Gastroesophageal sphincter (tissue), 4 donors: Measurements from ENCODE around the gene VSIG10. TPM values are rescaled to one million over a fixed set of nuclear protein-coding genes. Genes with fewer than 3 reads are reported as not detected.
A peak's percentile ranks its signal among the peaks of the same experiment; 100 is the strongest.

ENCODE experiments used
- ATAC-seq: fragments of 150-250 bp; one replicate; pipeline ENCODE4 v1.9.1; 2016; ENCODE audit warnings: mild to moderate bottlenecking, moderate library complexity
- H3K27ac ChIP-seq, 4 donors: fragments of 200-600 bp; sonication (generic) in 3 of 4; 1 replicate in 3 of 4; 2 replicates in 1 of 4; pipeline ENCODE4 v1.5.1; 2016 to 2019
- H3K27me3 ChIP-seq: fragments of 200-600 bp; sonication (generic); one replicate; pipeline ENCODE4 v1.5.1; 2019
- H3K36me3 ChIP-seq, 2 donors: fragments of 200-600 bp; sonication (generic); one replicate each; pipeline ENCODE4 v1.5.1; 2019; ENCODE audit warnings: control low read depth in 1 of 2
- H3K4me1 ChIP-seq, 3 donors: fragments of 200-600 bp; sonication (generic); 1 replicate in 2 of 3; 2 replicates in 1 of 3; pipeline ENCODE4 v1.5.1; 2016 to 2019; ENCODE audit warnings: control low read depth in 2 of 3
- H3K4me3 ChIP-seq, 2 donors: fragments of 200-600 bp; sonication (generic); one replicate each; pipeline ENCODE4 v1.5.1; 2019; ENCODE audit warnings: mild to moderate bottlenecking in 1 of 2, moderate library complexity in 1 of 2
- H3K9me3 ChIP-seq, 3 donors: fragments of 200-600 bp; sonication (generic); one replicate each; pipeline ENCODE4 v1.5.1; 2017 to 2019; ENCODE audit warnings: control low read depth in 2 of 3
- EP300 ChIP-seq: sonication (generic); formaldehyde crosslinking; IDR thresholded peaks from one replicate; pipeline ENCODE4 v1.6.1; 2017; ENCODE audit warnings: antibody characterized with exemption, mild to moderate bottlenecking
- POLR2A ChIP-seq, 2 donors: fragments of 450-650 bp; IDR thresholded peaks; one replicate each; pipeline ENCODE4 v1.6.1; 2017; ENCODE audit warnings: antibody characterized with exemption in 2 of 2, mild to moderate bottlenecking in 2 of 2, moderate library complexity in 1 of 2
- POLR2AphosphoS5 ChIP-seq: sonication (generic); formaldehyde crosslinking; IDR thresholded peaks from one replicate; pipeline ENCODE4 v1.6.1; 2017; ENCODE audit warnings: antibody characterized with exemption
- WGBS, 2 donors: methylation state at CpG; one replicate each; pipeline ENCODE4 v1.1.5; 2018; ENCODE audit warnings: low coverage in 1 of 2; 5-methylcytosine and 5-hydroxymethylcytosine counted together
- total RNA-seq, 4 donors: library from RNA; depleted of rRNA; stranded (reverse); fragments of >200 nt; gene quantifications; one replicate each; pipeline ENCODE4 v1.1.0, GENCODE V29; 2016
- TF ChIP-seq, protein P1 (sequence below), 4 experiments: fragments of 200-600 bp in 2 of 4; fragments of 450-650 bp in 2 of 4; sonication (generic) in 1 of 4; IDR thresholded peaks; one replicate each; pipeline ENCODE4 v1.5.1; 2017 to 2019; ENCODE audit warnings: antibody characterized with exemption in 4 of 4, mild to moderate bottlenecking in 2 of 4, moderate library complexity in 2 of 4

The VSIG10 gene
- total RNA-seq, 4 donors from 2014 or later = 14.7 to 24.6 (median 17.6) TPM

- H3K36me3 ChIP-seq = no peaks in the 10 kb centered on the region
- peak; percentile 67 for ATAC-seq
- H3K9me3 ChIP-seq = no peaks in the 10 kb centered on the region
- peaks cover 0 to 60% (median 4%) of the 10 kb centered on the region in 3 donors for H3K4me1 ChIP-seq
- TF ChIP-seq POLR2AphosphoS5 = no peak
- TF ChIP-seq, protein P1, sequence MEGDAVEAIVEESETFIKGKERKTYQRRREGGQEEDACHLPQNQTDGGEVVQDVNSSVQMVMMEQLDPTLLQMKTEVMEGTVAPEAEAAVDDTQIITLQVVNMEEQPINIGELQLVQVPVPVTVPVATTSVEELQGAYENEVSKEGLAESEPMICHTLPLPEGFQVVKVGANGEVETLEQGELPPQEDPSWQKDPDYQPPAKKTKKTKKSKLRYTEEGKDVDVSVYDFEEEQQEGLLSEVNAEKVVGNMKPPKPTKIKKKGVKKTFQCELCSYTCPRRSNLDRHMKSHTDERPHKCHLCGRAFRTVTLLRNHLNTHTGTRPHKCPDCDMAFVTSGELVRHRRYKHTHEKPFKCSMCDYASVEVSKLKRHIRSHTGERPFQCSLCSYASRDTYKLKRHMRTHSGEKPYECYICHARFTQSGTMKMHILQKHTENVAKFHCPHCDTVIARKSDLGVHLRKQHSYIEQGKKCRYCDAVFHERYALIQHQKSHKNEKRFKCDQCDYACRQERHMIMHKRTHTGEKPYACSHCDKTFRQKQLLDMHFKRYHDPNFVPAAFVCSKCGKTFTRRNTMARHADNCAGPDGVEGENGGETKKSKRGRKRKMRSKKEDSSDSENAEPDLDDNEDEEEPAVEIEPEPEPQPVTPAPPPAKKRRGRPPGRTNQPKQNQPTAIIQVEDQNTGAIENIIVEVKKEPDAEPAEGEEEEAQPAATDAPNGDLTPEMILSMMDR (IDR thresholded peaks at IDR 0.05) = no peak
- no peak for TF ChIP-seq POLR2A (IDR thresholded peaks at IDR 0.05)
- no peak for TF ChIP-seq EP300
- H3K27ac ChIP-seq = peak within 1 kb of the TSS; percentile 94 to 99 (median 97)
- H3K27me3 ChIP-seq = no peaks in the 10 kb centered on the region
- WGBS, 2 donors = 1% methylated on average over 18 to 35 of the region's 76 CpGs
- peak within 1 kb of the TSS; percentile 85 to 95 for H3K4me3 ChIP-seq
These were observed 42.6 kb downstream of the VSIG10 start, which contains the start of gene WSB2 for GRCh38 chr12:118061011-118061872. WSB2 (minus strand) TSS chr12:118061179; CDS start chr12:118061048, 131 bp downstream.

DNA sequence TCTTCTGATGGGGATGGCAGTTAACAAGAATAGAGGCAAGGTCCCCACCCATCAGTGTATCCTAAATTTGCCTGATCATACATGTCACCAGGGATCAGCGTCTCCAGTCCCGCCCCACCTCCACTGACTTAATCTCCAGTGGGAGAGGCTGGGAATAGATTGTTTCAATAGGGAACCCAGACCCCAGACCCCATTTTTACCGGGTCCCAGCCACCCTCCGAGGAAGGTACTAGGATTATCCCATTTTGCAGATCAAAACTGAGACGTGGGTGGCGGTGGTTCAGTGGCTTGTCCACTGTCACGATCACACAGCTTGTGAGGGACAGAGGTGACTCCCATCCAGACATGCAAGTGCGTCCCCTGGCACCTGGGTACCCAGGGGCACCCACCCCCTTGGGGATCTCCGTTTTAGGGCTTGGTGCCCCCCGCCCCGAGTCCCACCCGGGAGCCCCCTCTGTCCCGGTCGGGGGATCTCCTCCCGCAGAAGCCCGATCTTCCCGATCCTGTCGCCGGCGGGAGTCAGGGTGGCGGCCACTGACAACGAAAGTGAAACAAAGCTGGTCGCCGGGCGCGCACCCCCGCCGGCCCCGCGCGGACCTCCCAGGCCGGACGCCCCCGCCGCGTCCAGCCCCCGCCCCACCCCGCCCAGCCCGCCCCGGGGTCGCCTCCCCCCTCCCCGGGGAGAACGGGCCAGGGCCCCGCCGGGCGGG, 43.4 kb downstream of the VSIG10 start:
- Histone ChIP-seq H3K9me3 (no peaks in the 10 kb centered on the region), H3K4me1 (peaks cover 0 to 68% (median 4%) of the 10 kb centered on the region in 3 donors), H3K27me3 (no peaks in the 10 kb centered on the region), H3K4me3 (peak overlapping the region; percentile 85 to 95), H3K36me3 (no peaks in the 10 kb centered on the region), H3K27ac (peak overlapping the region; percentile 94 to 99 (median 97))
- 0 to 4% methylated on average over 2 to 4 of the region's 46 CpGs for WGBS, 2 donors
- ATAC-seq = peak; percentile 66
- TF ChIP-seq POLR2AphosphoS5 (no peak), EP300 (no peak), POLR2A (IDR thresholded peaks at IDR 0.05) (no peak)
- TF ChIP-seq, protein P1 (IDR thresholded peaks at IDR 0.05) = no peak

DNA sequence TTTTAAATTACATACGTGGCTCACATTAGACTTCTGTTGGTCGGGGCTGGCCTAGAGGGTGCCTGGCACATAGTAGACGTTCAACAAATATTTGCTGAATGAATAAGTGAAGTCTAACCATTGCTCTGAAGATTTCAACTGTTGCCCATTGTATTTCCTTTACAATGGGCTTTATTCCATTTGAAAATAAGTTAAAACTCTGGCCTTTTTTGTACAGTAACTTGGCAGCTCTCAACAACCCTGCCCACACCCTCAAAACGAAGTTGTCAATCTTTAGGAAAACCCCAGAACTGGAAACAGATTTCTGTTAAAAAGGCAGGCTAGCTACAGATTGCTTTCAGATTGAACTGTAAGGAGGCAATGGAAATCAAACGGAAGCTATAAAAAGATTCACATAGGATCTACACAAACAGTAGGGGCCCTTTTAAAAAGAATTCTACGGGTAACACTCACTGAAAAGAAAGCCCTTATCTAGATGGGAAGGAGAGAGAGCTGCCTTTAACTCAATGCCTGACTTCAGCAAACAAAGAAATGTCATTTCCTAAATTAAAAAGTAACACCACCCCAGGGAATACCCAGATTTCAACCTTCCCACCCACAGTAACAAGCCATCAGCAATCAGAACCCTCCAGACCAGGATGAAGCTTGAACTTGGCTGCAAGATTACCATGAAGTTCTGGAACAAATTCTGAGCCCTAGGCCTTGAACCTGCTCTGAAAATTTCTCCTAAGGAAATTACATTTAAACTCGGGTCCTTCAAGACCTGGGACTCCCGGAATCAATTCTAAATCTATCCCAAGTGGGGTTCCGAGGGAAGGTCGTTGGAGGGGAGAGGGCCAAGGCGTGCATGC, 44.2 kb downstream of the VSIG10 start:
- ATAC-seq = no peak
- Histone ChIP-seq H3K4me3 (peak overlapping the region; percentile 85 to 95), H3K36me3 (no peaks in the 10 kb centered on the region), H3K27me3 (no peaks in the 10 kb centered on the region), H3K9me3 (no peaks in the 10 kb centered on the region), H3K27ac (peak overlapping the region; percentile 94 to 99 (median 97)), H3K4me1 (peaks cover 0 to 73% (median 4%) of the 10 kb centered on the region in 3 donors)
- TF ChIP-seq POLR2AphosphoS5 (no peak), EP300 (no peak), POLR2A (IDR thresholded peaks at IDR 0.05) (no peak)
- TF ChIP-seq, protein P1 (IDR thresholded peaks at IDR 0.05) = no peak
- WGBS, 2 donors = 7% methylated on average over 10 to 11 of the region's 11 CpGs

- TF ChIP-seq, protein P1 (IDR thresholded peaks at IDR 0.05) = no peak
- TF ChIP-seq EP300 = no peak
- no peak for TF ChIP-seq POLR2AphosphoS5
- TF ChIP-seq POLR2A (IDR thresholded peaks at IDR 0.05) = no peak
- Histone ChIP-seq H3K4me3 (no peak overlapping the region), H3K27me3 (no peaks in the 10 kb centered on the region), H3K9me3 (no peaks in the 10 kb centered on the region), H3K36me3 (peaks cover 0 to 3% of the 10 kb centered on the region in 2 donors), H3K4me1 (peaks cover 0 to 73% (median 4%) of the 10 kb centered on the region in 3 donors), H3K27ac (peak overlapping the region in 2 of 4 donors; percentile 96 to 99)
- 67 to 83% methylated on average over 1 to 7 of the region's 8 CpGs for WGBS, 2 donors
- ATAC-seq = no peak
These were observed 44.9 kb downstream of the VSIG10 start for GRCh38 chr12:118058881-118059280.
